ENCODE measurements around the gene DENND1B. TPM values are rescaled to one million over a fixed set of nuclear protein-coding genes. Genes with fewer than 3 reads are reported as not detected.

Gene DENND1B
- total and polyA plus RNA-seq, 2 donors (not counting 1 experiment from before 2014, with no cell fraction given), result 5.5 to 8.4 TPM

DNA sequence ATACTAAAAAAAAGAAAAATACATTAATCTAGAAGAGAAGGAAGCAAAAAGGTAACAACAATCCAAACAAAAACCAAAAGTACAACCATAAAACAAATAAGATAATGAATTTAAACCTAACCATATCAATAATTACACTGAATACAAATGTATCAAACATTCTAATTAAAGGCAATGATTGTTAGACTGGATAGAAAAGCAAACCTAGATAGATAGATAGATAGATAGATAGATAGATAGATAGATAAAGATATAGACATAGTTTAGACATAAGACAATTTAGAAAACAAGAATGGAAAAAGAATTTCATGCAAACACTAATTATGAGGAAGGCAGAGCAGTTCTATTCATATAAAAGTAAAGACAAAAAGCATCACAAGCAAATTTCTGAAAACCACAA is 24.9 kb downstream of the DENND1B start:
- TF ChIP-seq EZH2 (IDR thresholded peaks at IDR 0.05; ENCODE audit: low read length, missing control alignments), result no peak
- no peak for TF ChIP-seq CTCF (conservative IDR thresholded peaks at IDR 0.05 in 1 of 2, IDR thresholded peaks at IDR 0.05 in 1 of 2; ENCODE audit: low read depth in 1 of 2, low read length in 2 of 2)
- H3K27me3 ChIP-seq (ENCODE audit: control insufficient read depth, insufficient read depth, low read length), result no peaks in the 10 kb centered on the region
- no peak overlapping the region for H3K4me2 ChIP-seq (ENCODE audit: extremely low read depth, insufficient read depth, low read length)
- no peaks in the 10 kb centered on the region for H3K9me3 ChIP-seq (ENCODE audit: control insufficient read depth, insufficient read depth, low read depth, low read length)
- DNase-seq (ENCODE audit: low read depth in 2 of 2), result no peak
- H3K79me2 ChIP-seq (ENCODE audit: control insufficient read depth, insufficient read depth, low read length), result no peaks in the 10 kb centered on the region
- no peak overlapping the region for H2AFZ ChIP-seq (ENCODE audit: low read length)
- H3K27ac ChIP-seq (ENCODE audit: insufficient read depth, low read length), result no peak overlapping the region
- no peaks in the 10 kb centered on the region for H3K36me3 ChIP-seq (ENCODE audit: control insufficient read depth, insufficient read depth, low read length)
- H3K4me1 ChIP-seq (ENCODE audit: control insufficient read depth, extremely low read depth, insufficient read depth, low read length), result no peaks in the 10 kb centered on the region
- no peak overlapping the region for H3K4me3 ChIP-seq (replicated peaks in 1 of 4; ENCODE audit: control extremely low read depth in 1 of 4, insufficient read depth in 1 of 4, low read depth in 3 of 4, low read length in 4 of 4)
- no peaks in the 10 kb centered on the region for H4K20me1 ChIP-seq (ENCODE audit: control insufficient read depth, extremely low read depth, insufficient read depth, low read length)
- no peak overlapping the region for H3K9ac ChIP-seq (ENCODE audit: insufficient read depth, low read length)

GRCh38 chr1:197745911-197746310 is 29.4 kb downstream of the DENND1B start:
- no peak for DNase-seq (ENCODE audit: low read depth in 2 of 2)
- no peaks in the 10 kb centered on the region for H4K20me1 ChIP-seq (ENCODE audit: control insufficient read depth, extremely low read depth, insufficient read depth, low read length)
- TF ChIP-seq EZH2 (IDR thresholded peaks at IDR 0.05; ENCODE audit: low read length, missing control alignments) (no peak), CTCF (conservative IDR thresholded peaks at IDR 0.05 in 1 of 2, IDR thresholded peaks at IDR 0.05 in 1 of 2; ENCODE audit: low read depth in 1 of 2, low read length in 2 of 2) (no peak)

DNA sequence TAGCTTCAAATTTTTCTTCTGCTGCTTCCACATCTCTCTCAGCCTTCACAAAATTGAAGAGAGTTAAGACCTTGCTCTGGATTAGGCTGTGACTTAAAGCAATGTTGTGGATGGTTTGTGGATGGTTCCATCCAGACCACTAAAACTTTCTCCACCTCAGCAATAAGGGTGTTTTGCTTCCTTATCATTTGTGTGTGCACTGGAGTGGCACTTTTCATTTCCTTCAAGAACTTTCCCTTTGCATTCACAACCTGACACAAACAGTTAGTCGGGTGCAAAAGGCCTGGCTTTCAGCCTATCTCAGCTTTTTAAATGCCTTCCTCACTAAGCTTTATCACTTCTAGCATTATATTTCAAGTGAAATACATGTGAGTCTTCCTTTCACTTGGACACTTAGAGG is 30.3 kb downstream of the DENND1B start:
- Histone ChIP-seq H3K79me2 (ENCODE audit: control insufficient read depth, insufficient read depth, low read length) (no peaks in the 10 kb centered on the region), H3K27me3 (ENCODE audit: control insufficient read depth, insufficient read depth, low read length) (no peaks in the 10 kb centered on the region), H3K9me3 (ENCODE audit: control insufficient read depth, insufficient read depth, low read depth, low read length) (no peaks in the 10 kb centered on the region), H3K4me1 (ENCODE audit: control insufficient read depth, extremely low read depth, insufficient read depth, low read length) (no peaks in the 10 kb centered on the region), H4K20me1 (ENCODE audit: control insufficient read depth, extremely low read depth, insufficient read depth, low read length) (no peaks in the 10 kb centered on the region), H3K27ac (ENCODE audit: insufficient read depth, low read length) (no peak overlapping the region), H3K9ac (ENCODE audit: insufficient read depth, low read length) (no peak overlapping the region), H3K4me3 (replicated peaks in 1 of 4; ENCODE audit: control extremely low read depth in 1 of 4, insufficient read depth in 1 of 4, low read depth in 3 of 4, low read length in 4 of 4) (no peak overlapping the region), H3K4me2 (ENCODE audit: extremely low read depth, insufficient read depth, low read length) (no peak overlapping the region), H3K36me3 (ENCODE audit: control insufficient read depth, insufficient read depth, low read length) (no peaks in the 10 kb centered on the region), H2AFZ (ENCODE audit: low read length) (no peak overlapping the region)
- TF ChIP-seq EZH2 (IDR thresholded peaks at IDR 0.05; ENCODE audit: low read length, missing control alignments), result no peak
- TF ChIP-seq CTCF (conservative IDR thresholded peaks at IDR 0.05 in 1 of 2, IDR thresholded peaks at IDR 0.05 in 1 of 2; ENCODE audit: low read depth in 1 of 2, low read length in 2 of 2), result no peak
- no peak for DNase-seq (ENCODE audit: low read depth in 2 of 2)

More at GRCh38 chr1:197745911-197746310, 29.4 kb downstream of the DENND1B start:
- Histone ChIP-seq H3K79me2 (ENCODE audit: control insufficient read depth, insufficient read depth, low read length) (no peaks in the 10 kb centered on the region), H3K4me1 (ENCODE audit: control insufficient read depth, extremely low read depth, insufficient read depth, low read length) (no peaks in the 10 kb centered on the region), H2AFZ (ENCODE audit: low read length) (no peak overlapping the region), H3K4me3 (replicated peaks in 1 of 4; ENCODE audit: control extremely low read depth in 1 of 4, insufficient read depth in 1 of 4, low read depth in 3 of 4, low read length in 4 of 4) (no peak overlapping the region), H3K9ac (ENCODE audit: insufficient read depth, low read length) (no peak overlapping the region), H3K36me3 (ENCODE audit: control insufficient read depth, insufficient read depth, low read length) (no peaks in the 10 kb centered on the region), H3K4me2 (ENCODE audit: extremely low read depth, insufficient read depth, low read length) (no peak overlapping the region), H3K27ac (ENCODE audit: insufficient read depth, low read length) (no peak overlapping the region), H3K27me3 (ENCODE audit: control insufficient read depth, insufficient read depth, low read length) (no peaks in the 10 kb centered on the region), H3K9me3 (ENCODE audit: control insufficient read depth, insufficient read depth, low read depth, low read length) (no peaks in the 10 kb centered on the region)

Data from fibroblast of lung (primary cell).